ENCODE results near the gene EPB42. TPM values are rescaled to one million over a fixed set of nuclear protein-coding genes. Genes with fewer than 3 reads are reported as not detected.

The EPB42 gene
- total RNA-seq, 2 experiments from 2014 or later, result not detected

DNA sequence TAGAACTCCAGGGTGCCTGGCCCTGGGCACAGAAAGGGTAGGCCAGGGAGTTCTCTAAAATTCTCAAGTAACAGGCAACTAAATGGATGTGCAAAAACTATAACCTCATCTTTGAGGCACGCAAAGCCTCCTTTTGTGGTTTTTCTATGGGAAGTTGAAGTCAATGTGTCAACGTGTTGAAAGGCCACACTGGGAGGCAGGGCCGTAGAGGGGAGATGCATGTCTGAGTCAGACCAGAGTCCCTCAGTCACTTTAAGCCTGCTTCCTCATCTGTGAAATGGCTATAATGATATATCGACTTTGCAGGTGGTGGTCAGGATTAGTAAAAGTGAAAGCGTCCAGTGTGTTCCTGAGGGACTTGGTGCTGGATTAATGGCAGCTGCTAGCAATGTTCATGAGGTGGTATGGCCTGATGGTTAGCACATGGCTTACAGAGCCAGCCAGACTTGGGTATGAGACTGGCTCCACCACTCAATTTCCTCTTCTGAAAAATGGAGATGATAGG is 28.9 kb upstream of the EPB42 start:
- H3K4me1 Mint-ChIP-seq, result peaks cover 36% of the 10 kb centered on the region
- H3K9me3 Mint-ChIP-seq, result no peaks in the 10 kb centered on the region
- no peaks in the 10 kb centered on the region for H3K36me3 Mint-ChIP-seq
- peak overlapping the region; percentile 81 for H3K27ac Mint-ChIP-seq
- H3K27me3 Mint-ChIP-seq, result no peaks in the 10 kb centered on the region
- peak; percentile 42 for DNase-seq
- no peak overlapping the region for H3K4me3 Mint-ChIP-seq

DNA sequence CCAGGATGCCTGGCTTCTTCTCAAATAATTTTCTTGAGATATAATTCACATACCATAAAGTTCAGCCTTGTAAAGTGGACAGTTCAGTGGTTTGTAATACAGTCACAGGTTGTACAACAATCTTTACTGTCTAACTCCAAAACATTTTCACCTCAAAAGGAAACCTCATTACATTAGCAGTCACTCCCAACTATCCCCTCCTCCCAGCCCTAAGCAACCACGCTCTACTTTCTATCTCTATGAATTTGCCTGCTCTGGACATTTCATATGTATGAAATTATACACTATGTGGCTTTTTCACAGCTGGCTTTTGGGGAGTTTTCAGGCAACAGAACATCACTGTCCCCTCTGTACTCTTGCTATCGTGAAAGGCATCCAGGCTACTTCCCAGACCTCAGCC is 28.4 kb upstream of the EPB42 start:
- H3K4me3 Mint-ChIP-seq, result no peak overlapping the region
- H3K36me3 Mint-ChIP-seq, result no peaks in the 10 kb centered on the region
- peak overlapping the region; percentile 81 for H3K27ac Mint-ChIP-seq
- no peak for DNase-seq
- H3K9me3 Mint-ChIP-seq, result no peaks in the 10 kb centered on the region
- H3K4me1 Mint-ChIP-seq, result peaks cover 36% of the 10 kb centered on the region
- no peaks in the 10 kb centered on the region for H3K27me3 Mint-ChIP-seq

DNA sequence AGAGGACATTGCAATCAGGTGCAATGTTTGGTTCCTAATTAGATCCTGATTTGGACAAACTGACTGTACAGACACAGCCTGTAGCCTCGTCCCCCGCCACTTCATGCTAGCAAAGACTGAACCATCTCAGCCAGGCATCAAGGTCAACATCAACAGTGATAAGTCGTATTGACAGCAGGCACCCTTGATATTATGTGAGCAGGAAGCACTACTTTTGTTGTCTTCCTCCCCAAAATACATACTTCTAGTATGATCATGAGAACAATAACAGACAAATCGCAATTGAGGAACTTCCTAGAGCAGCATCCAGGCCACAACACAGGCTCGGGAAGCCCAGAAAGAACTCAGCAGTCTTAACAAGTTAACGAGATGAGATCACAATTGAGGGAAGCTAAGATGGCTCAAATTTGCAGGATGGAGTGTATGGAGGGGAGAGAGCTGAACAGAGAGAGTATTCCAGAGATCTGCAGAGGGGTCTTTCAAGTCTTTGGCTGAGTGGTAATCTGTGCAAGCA is 25.5 kb upstream of the EPB42 start:
- Mint-ChIP-seq H3K9me3 (no peaks in the 10 kb centered on the region), H3K27me3 (peaks cover 3% of the 10 kb centered on the region), H3K27ac (no peak overlapping the region), H3K36me3 (no peaks in the 10 kb centered on the region), H3K4me1 (peaks cover 18% of the 10 kb centered on the region), H3K4me3 (no peak overlapping the region)
- DNase-seq, result no peak

DNA sequence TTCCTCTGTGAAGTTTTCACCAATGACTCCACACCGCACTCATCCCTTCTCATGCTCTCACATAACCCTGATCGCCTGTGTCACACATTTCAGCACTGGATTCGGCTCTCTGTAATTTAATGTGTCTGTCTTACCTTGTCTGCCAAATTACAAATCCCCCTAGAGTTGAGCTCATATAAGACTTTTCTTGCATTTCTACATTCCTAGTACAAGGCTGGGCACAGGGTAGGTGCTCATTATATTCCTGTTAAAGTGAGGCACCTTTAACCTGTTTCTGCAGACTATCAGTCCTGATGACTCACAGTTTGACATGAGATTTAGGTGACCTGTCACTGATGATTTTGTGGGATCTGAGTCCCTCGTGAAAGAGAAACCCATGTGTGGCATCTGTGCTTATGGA is 23.3 kb upstream of the EPB42 start:
- H3K9me3 Mint-ChIP-seq, result no peaks in the 10 kb centered on the region
- H3K4me1 Mint-ChIP-seq, result peaks cover 12% of the 10 kb centered on the region
- H3K27me3 Mint-ChIP-seq, result peaks cover 3% of the 10 kb centered on the region
- no peaks in the 10 kb centered on the region for H3K36me3 Mint-ChIP-seq
- no peak for DNase-seq
- H3K27ac Mint-ChIP-seq, result no peak overlapping the region
- H3K4me3 Mint-ChIP-seq, result no peak overlapping the region

DNA sequence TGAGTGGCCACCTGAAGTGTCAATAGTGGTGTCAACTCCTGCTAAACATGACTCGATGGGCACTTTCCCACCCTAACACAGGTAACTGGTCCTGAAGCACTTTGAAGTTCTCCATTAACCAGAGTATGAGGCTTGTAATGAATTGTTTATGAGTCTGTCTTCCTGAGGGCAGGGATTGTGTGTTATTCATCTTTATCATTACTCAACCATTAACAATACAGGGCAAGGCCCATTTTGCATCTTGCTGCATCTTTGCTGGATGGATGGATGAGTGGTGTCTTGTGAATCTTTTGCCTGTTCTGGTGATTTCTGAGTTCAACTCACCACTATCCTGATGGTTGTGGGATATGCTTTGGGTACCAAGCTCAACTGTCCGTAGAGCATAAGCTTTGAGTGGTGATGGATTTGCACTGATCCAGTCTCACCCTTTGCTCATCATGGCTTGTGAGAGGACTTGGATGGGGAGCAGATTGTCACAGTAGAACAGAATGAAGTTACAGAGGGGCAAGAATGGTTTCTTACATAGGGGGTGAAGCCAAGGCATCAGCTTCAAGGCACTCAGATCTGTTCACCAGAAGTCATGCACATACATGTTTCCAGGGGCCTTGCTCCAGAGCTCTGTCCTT is 22.3 kb upstream of the EPB42 start:
- H3K4me1 Mint-ChIP-seq, result peaks cover 14% of the 10 kb centered on the region
- H3K27ac Mint-ChIP-seq, result no peak overlapping the region
- peaks cover 3% of the 10 kb centered on the region for H3K27me3 Mint-ChIP-seq
- no peaks in the 10 kb centered on the region for H3K9me3 Mint-ChIP-seq
- no peak for DNase-seq
- no peak overlapping the region for H3K4me3 Mint-ChIP-seq
- no peaks in the 10 kb centered on the region for H3K36me3 Mint-ChIP-seq

DNA sequence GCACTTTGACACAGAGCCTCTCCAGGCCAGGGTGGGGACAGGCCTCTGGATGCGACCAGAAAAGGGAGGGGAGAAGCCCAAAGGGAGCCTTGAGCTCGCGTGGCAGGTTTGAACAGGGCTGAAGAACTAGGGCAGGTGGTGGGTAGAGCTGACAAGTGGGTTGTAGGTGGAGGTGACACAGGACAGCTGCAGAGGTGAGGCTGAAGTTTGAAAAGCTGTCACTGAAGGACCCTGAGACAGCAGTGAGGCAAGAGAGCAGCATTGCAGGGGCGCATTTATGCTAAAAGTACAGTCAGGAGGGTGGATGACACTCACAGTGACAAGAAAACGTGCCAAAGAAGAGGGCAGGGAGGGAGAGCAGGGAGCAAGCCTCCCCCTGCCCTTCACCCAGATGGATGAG is 21.8 kb upstream of the EPB42 start:
- Mint-ChIP-seq H3K36me3 (no peaks in the 10 kb centered on the region), H3K4me1 (peaks cover 16% of the 10 kb centered on the region), H3K27me3 (peaks cover 3% of the 10 kb centered on the region), H3K27ac (no peak overlapping the region), H3K4me3 (no peak overlapping the region), H3K9me3 (no peaks in the 10 kb centered on the region)
- DNase-seq, result no peak

DNA sequence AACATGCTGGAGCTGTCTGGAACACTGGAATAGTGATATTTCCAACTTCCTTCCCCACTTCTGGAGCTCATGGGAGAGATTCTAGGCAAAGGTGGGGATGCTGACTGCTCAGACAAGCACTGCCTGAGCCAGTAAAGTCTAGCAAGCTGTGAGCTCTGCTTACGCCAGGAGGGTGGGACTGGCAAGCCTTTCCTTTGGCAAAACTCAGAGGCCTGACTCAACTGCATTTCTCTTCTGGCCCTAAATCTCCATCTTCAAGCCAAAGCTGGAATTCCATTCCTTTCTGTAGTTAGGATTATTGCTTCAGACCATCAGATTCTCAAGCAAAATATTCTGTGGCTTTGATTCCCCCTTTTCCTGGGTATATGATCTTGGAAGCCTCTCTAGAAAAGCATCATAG is 20.3 kb upstream of the EPB42 start:
- no peak overlapping the region for H3K27ac Mint-ChIP-seq
- no peaks in the 10 kb centered on the region for H3K36me3 Mint-ChIP-seq
- H3K9me3 Mint-ChIP-seq, result no peaks in the 10 kb centered on the region
- H3K27me3 Mint-ChIP-seq, result peaks cover 3% of the 10 kb centered on the region
- DNase-seq, result no peak
- H3K4me3 Mint-ChIP-seq, result no peak overlapping the region
- peaks cover 16% of the 10 kb centered on the region for H3K4me1 Mint-ChIP-seq

DNA sequence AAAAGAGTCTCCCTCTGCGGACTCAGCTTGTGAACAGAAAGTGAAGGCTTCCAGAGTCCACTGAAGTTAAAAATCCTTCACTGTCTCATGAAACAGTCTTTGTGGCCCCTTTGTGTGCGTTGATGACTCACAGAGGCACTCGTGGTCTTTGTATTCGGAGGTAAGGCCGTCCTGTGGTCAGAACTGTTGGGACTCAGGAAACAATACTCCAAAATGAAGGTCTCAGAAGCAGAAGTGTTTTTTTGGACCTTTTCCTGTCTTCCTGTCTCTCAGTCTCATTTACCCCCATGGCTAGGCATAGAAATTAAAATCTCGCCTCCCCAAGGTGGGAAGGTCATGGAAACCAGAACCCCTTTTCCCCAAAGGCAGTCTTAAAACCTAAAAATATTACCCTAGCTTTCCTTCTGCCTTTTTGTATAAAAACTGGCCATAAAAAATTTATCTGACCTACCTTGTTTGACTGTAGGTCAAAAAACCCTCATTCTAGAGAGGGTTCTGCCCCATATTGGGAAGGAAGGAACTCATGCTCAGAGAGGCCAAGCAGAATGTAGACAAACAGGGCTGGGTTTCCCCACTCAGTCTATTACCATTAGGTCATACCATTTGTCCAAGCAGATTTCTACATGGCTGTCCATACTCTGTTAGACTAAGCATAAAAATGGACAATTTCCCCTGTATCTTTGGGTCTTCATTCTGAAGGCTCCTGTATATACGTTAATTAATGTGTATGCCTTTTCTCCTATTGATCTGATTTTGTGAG is 19.1 kb upstream of the EPB42 start:
- H3K4me3 Mint-ChIP-seq, result no peak overlapping the region
- H3K27ac Mint-ChIP-seq, result peak overlapping the region; percentile 25
- peaks cover 3% of the 10 kb centered on the region for H3K27me3 Mint-ChIP-seq
- H3K36me3 Mint-ChIP-seq, result no peaks in the 10 kb centered on the region
- H3K4me1 Mint-ChIP-seq, result peaks cover 16% of the 10 kb centered on the region
- peak; percentile 11 for DNase-seq
- no peaks in the 10 kb centered on the region for H3K9me3 Mint-ChIP-seq

DNA sequence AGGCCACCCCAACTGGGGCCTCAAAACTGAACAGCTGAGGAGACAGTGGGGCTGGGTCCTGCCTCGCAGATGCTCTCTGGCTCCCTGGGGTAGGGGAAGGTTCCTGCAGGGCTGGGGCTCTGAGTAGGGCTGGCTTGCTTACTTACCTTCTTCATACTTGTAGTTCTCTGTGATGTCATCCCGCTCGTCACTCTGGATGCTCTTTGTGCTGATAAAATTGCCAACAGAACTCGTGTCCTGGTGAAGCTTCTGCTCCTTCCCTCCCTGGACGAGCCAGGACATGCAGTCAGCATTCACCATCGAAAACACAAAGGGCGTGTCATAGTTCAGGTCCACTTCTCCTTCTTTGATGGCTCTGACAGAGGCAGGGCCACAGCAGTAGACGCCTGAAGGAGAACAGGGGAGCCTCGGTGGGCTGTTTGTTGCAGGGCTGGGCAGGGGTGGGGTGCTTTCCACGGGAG is 17.9 kb upstream of the EPB42 start:
- H3K4me1 Mint-ChIP-seq, result peaks cover 16% of the 10 kb centered on the region
- DNase-seq, result no peak
- no peak overlapping the region for H3K27ac Mint-ChIP-seq
- H3K36me3 Mint-ChIP-seq, result no peaks in the 10 kb centered on the region
- H3K9me3 Mint-ChIP-seq, result no peaks in the 10 kb centered on the region
- H3K4me3 Mint-ChIP-seq, result no peak overlapping the region
- no peaks in the 10 kb centered on the region for H3K27me3 Mint-ChIP-seq

DNA sequence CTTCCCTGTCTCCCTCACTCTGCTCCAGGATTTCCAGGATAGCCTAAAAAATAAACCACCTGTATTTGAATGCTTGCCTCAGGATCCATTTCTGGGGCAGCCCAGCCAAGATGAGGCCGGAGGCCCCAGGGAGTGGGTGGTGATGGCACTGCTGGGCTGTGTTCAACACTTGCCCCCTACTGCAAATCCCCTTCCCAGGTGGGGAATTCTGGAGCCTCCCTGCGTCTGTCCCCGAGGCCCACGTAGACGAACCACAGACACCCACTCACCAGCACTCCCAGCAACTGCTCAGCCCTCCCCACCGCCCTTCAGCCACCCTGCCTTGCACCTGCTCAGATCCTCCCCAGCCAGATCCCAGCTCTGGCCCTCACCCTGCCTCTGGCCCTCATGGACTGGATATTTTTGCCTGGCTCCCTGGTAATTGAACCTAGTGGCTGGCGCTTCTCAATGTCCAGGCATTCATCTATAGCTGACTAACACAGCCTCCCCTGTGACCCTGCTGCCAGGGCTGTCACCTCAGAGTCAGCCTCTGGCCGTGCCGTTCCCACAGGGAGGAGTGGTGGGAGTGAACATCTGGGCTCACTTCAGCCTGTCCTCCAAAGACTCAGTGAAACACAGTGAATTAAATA is 17.1 kb upstream of the EPB42 start:
- Mint-ChIP-seq H3K36me3 (no peaks in the 10 kb centered on the region), H3K9me3 (no peaks in the 10 kb centered on the region), H3K4me1 (peaks cover 16% of the 10 kb centered on the region), H3K4me3 (no peak overlapping the region), H3K27ac (no peak overlapping the region), H3K27me3 (no peaks in the 10 kb centered on the region)
- DNase-seq, result no peak

DNA sequence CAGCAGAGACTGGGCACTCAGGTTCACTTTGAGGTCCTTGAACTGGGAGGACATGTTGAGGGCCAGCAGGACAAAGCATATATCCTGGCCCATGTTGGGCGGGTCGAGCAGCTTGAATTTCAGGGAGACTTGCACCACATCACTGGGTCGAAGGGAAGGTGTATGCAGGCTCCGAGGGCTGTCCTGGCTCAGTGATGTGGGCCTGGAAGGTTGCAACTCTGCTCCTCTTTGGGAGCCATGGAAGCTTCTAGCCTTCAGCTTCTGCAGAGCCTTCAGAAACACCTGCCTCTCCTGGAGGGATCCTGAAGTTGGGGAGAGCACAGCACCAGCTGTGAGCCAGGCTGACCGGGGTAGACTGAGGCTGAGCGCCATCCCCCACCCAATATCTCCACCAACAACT is 14.7 kb upstream of the EPB42 start:
- no peaks in the 10 kb centered on the region for H3K27me3 Mint-ChIP-seq
- no peak overlapping the region for H3K27ac Mint-ChIP-seq
- no peak overlapping the region for H3K4me3 Mint-ChIP-seq
- no peak for DNase-seq
- H3K9me3 Mint-ChIP-seq, result no peaks in the 10 kb centered on the region
- no peaks in the 10 kb centered on the region for H3K36me3 Mint-ChIP-seq
- peaks cover 16% of the 10 kb centered on the region for H3K4me1 Mint-ChIP-seq

DNA sequence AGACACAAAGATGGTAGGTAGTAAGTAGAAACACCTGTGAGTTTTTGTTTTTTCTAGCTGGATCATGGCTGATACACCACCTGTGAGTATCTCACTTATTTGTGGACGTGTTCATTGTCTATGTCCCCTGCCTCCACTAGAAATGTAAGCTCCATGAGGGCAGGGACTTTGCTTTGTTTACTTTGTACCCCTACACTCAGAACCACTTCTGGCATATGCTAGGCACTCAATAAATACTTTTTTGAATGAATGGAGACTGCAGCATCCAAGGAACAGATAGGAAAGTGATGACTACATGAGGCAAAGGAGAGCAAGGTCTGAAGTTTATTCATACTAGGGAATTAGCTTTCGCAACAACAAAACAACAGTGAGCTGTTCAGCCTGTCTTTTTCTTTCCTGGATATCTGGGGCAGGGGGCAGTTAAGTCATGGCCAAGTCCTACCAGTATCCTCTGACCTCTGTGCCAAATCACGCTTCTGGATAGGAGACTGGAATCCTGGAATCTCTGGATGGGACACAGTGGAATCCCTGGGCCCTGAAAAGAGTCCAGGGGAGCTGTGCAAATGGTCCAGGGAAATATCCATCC is 11.6 kb upstream of the EPB42 start:
- H3K9me3 Mint-ChIP-seq, result no peaks in the 10 kb centered on the region
- no peak for DNase-seq
- no peak overlapping the region for H3K27ac Mint-ChIP-seq
- no peaks in the 10 kb centered on the region for H3K36me3 Mint-ChIP-seq
- no peak overlapping the region for H3K4me3 Mint-ChIP-seq
- H3K27me3 Mint-ChIP-seq, result no peaks in the 10 kb centered on the region
- H3K4me1 Mint-ChIP-seq, result no peaks in the 10 kb centered on the region

DNA sequence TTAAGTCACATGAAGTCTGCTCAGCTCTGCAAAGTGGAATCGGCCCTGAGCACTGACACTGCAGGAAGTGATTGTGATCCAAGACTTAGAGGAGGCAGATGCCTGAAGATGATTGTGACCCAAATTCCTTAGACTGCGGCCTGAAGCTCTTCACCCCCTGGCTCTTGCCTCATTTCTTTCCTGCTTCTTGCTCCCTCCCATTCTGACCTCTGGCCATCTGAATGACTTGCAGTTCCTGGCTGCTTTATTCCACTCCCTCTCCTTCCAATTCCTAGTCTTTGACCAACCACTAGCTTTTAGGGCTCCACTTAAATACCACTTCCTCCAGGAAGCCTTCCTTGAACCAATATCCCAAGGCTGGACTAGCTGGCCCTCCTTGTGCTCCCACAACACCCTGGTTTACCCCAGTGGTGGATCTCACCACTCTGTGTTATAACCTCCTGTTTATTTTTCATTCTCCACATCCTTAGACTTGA is 9.9 kb upstream of the EPB42 start:
- Mint-ChIP-seq H3K27ac (no peak overlapping the region), H3K4me1 (peaks cover 4% of the 10 kb centered on the region), H3K9me3 (no peaks in the 10 kb centered on the region), H3K4me3 (no peak overlapping the region), H3K27me3 (peaks cover 4% of the 10 kb centered on the region), H3K36me3 (no peaks in the 10 kb centered on the region)
- no peak for DNase-seq

DNA sequence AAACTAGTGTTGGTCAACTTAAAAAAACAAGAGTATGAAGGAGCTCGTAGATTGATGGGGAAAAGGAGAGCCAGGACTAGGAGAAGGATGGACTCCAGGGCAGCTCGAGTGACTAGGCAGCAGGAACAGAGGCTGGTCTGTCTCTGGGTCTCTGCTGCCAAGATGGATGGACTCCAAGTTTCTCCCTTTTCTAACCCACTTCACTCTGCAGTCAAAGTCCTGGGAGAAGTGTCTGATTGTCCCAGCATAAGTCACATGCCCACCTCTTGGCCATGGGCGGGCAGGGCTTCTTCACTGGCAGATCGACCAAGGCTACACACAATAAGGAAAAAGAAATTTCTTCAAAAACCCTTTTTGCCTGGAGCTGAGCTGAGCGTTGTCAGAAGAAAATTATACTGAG is 9.2 kb upstream of the EPB42 start:
- peaks cover 6% of the 10 kb centered on the region for H3K27me3 Mint-ChIP-seq
- H3K9me3 Mint-ChIP-seq, result no peaks in the 10 kb centered on the region
- no peak for DNase-seq
- peaks cover 6% of the 10 kb centered on the region for H3K4me1 Mint-ChIP-seq
- H3K4me3 Mint-ChIP-seq, result no peak overlapping the region
- no peaks in the 10 kb centered on the region for H3K36me3 Mint-ChIP-seq
- no peak overlapping the region for H3K27ac Mint-ChIP-seq
